ENCODE measurements around the gene MMP20. TPM values are rescaled to one million over a fixed set of nuclear protein-coding genes. Genes with fewer than 3 reads are reported as not detected.

Gene MMP20
- total RNA-seq, 1 experiment from 2014 or later, result not detected

GRCh38 chr11:102614485-102614884 is 10.6 kb downstream of the MMP20 start:
- ATAC-seq (no peak), DNase-seq (ENCODE audit: low spot score) (no peak)
- CTCF ChIA-PET, result interaction anchor here (1.1 to 5.8 kb wide), 9 partner anchors 16 to 358 kb away, joined by 3 to 78 read pairs (median 17); no protein-coding TSS in a partner anchor
- H3K4me3 Mint-ChIP-seq, result no peak overlapping the region
- H3K36me3 Mint-ChIP-seq, result no peaks in the 10 kb centered on the region
- H3K27ac Mint-ChIP-seq, result no peak overlapping the region
- POLR2A ChIA-PET, result interaction anchor here (1.3 kb wide), 1 partner anchor 52 kb away, joined by 4 read pairs; no protein-coding TSS in a partner anchor
- H3K4me1 Mint-ChIP-seq, result peaks cover 40% of the 10 kb centered on the region
- no peaks in the 10 kb centered on the region for H3K9me3 Mint-ChIP-seq
- no peak for TF ChIP-seq KAT7 (CRISPR knock-in tag; IDR thresholded peaks at IDR 0.05; ENCODE audit: borderline replicate concordance)
- TF ChIP-seq TCF7 (CRISPR knock-in tag; IDR thresholded peaks at IDR 0.05; ENCODE audit: low read depth), result no peak
- no peak for TF ChIP-seq MLX (CRISPR knock-in tag; IDR thresholded peaks at IDR 0.05)
- no peak for TF ChIP-seq AR (CRISPR knock-in tag; IDR thresholded peaks at IDR 0.05)
- no peak for TF ChIP-seq CREM (CRISPR knock-in tag; IDR thresholded peaks at IDR 0.05)
- no peak for TF ChIP-seq ZBTB21 (CRISPR knock-in tag; IDR thresholded peaks at IDR 0.05; ENCODE audit: borderline replicate concordance)
- no peak for TF ChIP-seq EMX1 (CRISPR knock-in tag; IDR thresholded peaks at IDR 0.05)
- TF ChIP-seq GTF2I (CRISPR knock-in tag; conservative IDR thresholded peaks at IDR 0.05), result no peak
- H3K27me3 Mint-ChIP-seq (ENCODE audit: low read depth), result no peaks in the 10 kb centered on the region

- ChIA-PET POLR2A (interaction anchor here (1.3 kb wide), 1 partner anchor 52 kb away, joined by 4 read pairs; no protein-coding TSS in a partner anchor), CTCF (interaction anchor here (0.9 to 5.8 kb wide), 30 partner anchors 10 to 754 kb away, joined by 3 to 78 read pairs (median 6); partner anchors contain the start of gene MMP20)
- H3K9me3 Mint-ChIP-seq, result no peaks in the 10 kb centered on the region
- peaks cover 40% of the 10 kb centered on the region for H3K4me1 Mint-ChIP-seq
- H3K27me3 Mint-ChIP-seq (ENCODE audit: low read depth), result no peaks in the 10 kb centered on the region
- H3K27ac Mint-ChIP-seq, result peak overlapping the region; percentile 77
- no peak for DNase-seq (ENCODE audit: low spot score)
- H3K36me3 Mint-ChIP-seq, result no peaks in the 10 kb centered on the region
- ATAC-seq, result no peak
- H3K4me3 Mint-ChIP-seq, result no peak overlapping the region
- TF ChIP-seq SMAD4 (CRISPR knock-in tag; IDR thresholded peaks at IDR 0.05) (no peak), FOXP4 (CRISPR knock-in tag; IDR thresholded peaks at IDR 0.05) (no peak), MAX (CRISPR knock-in tag; IDR thresholded peaks at IDR 0.05) (no peak), HMGXB4 (CRISPR knock-in tag; IDR thresholded peaks at IDR 0.05) (no peak), PRDM15 (CRISPR knock-in tag; IDR thresholded peaks at IDR 0.05) (no peak), FOXP1 (CRISPR knock-in tag; IDR thresholded peaks at IDR 0.05; ENCODE audit: borderline replicate concordance) (no peak), CREB1 (CRISPR knock-in tag; IDR thresholded peaks at IDR 0.05) (no peak), NR3C1 (CRISPR knock-in tag; conservative IDR thresholded peaks at IDR 0.05; ENCODE audit: low read depth) (no peak), ATF2 (CRISPR knock-in tag; IDR thresholded peaks at IDR 0.05; ENCODE audit: borderline replicate concordance, low read depth) (no peak), ATF3 (CRISPR knock-in tag; conservative IDR thresholded peaks at IDR 0.05) (no peak), RORB (CRISPR knock-in tag; IDR thresholded peaks at IDR 0.05) (no peak), ETV6 (CRISPR knock-in tag; IDR thresholded peaks at IDR 0.05) (no peak), EMX1 (CRISPR knock-in tag; IDR thresholded peaks at IDR 0.05) (no peak), E2F1 (CRISPR knock-in tag; IDR thresholded peaks at IDR 0.05) (no peak)
These were observed 11.1 kb downstream of the MMP20 start for GRCh38 chr11:102614031-102614430.
